GM20000 (cell line): ENCODE measurements around the gene BBS9.
A peak's percentile ranks its signal among the peaks of the same experiment; 100 is the strongest.

ENCODE experiments used
- DNase-seq: peaks from one replicate; pipeline ENCODE4 v3.0.0; 2012; ENCODE audit warnings: low spot score
- CTCF ChIP-seq: IDR thresholded peaks from 2 replicates; pipeline ENCODE4 v1.5.1; 2012; ENCODE audit warnings: mild to moderate bottlenecking, control low read depth; ENCODE audit errors: extremely low read depth, missing control alignments

The BBS9 gene

GRCh38 chr7:33128990-33129805, at the start of gene BBS9:
Gene BBS9 (plus strand): TSS chr7:33129564. CDS start chr7:33146253, 16,689 bp downstream.
- no peak for TF ChIP-seq CTCF
- peak; percentile 94 for DNase-seq

- no peak for TF ChIP-seq CTCF
- DNase-seq = no peak
Measured at GRCh38 chr7:33079763-33080690, 49.3 kb upstream of the BBS9 start.

DNA sequence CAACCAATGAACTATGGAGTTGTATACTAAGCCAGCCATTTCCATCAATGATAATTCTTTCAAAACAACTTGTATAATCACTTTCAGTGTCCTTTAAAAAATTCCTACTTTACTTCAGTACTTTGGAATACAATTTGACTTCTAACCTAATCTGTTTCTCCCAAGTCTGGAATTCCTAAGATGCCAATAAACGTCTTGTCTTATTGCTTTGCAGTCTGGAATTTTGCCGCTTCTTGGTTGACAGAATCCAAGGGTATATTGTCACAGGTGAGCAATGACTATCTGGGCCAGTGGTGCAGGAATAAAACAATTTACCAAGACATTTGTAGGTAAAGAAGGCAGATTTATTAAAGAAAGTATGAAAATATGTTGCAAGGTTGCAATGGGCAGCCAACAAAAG, 42.0 kb upstream of the BBS9 start:
- no peak for TF ChIP-seq CTCF
- no peak for DNase-seq

- DNase-seq = no peak
- TF ChIP-seq CTCF = no peak
Measured at GRCh38 chr7:33087858-33088257, 41.5 kb upstream of the BBS9 start.

- no peak for DNase-seq
- no peak for TF ChIP-seq CTCF
Measured at GRCh38 chr7:33089142-33089541, 40.2 kb upstream of the BBS9 start.

DNA sequence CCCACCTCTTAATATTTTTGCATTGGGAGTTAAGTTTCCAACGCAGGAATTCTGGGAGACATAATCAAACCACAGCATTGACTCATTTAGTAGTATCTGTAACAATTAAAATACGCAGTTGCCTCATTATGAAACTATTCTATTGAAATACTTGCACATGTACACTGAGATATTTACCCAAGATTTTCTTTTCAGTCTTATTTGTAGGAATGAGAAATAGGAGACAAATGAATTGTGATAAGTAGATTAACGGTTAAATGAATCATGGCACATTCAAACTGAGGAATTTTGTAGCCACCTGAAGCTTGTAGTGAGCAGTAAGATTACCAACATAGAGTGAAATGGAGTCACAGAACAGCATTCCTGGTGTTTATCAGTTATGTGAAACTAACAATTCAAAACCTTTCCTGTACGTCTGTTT, 38.2 kb upstream of the BBS9 start:
- DNase-seq = no peak
- TF ChIP-seq CTCF = no peak
